Ishikawa (cell line): Measurements from ENCODE around the gene MIEF2.

Source experiments
- CEBPB ChIP-seq: IDR thresholded peaks from 2 replicates; pipeline ENCODE4 v1.6.1; 2012
- CREB1 ChIP-seq: IDR thresholded peaks from 2 replicates; pipeline ENCODE4 v1.6.1; 2012; ENCODE audit warnings: low read depth
- EGR1 ChIP-seq: IDR thresholded peaks from 2 replicates; pipeline ENCODE4 v1.6.1; 2012
- EP300 ChIP-seq: IDR thresholded peaks from 2 replicates; pipeline ENCODE4 v1.6.1; 2012; ENCODE audit warnings: borderline replicate concordance
- FOXM1 ChIP-seq: IDR thresholded peaks from 2 replicates; pipeline ENCODE4 v1.6.1; 2012; ENCODE audit warnings: low read depth, borderline replicate concordance
- MAX ChIP-seq: IDR thresholded peaks from 2 replicates; pipeline ENCODE4 v1.6.1; 2012
- NFIC ChIP-seq: IDR thresholded peaks from 2 replicates; pipeline ENCODE4 v1.6.1; 2012
- RAD21 ChIP-seq: IDR thresholded peaks from 2 replicates; pipeline ENCODE4 v1.6.1; 2012; ENCODE audit warnings: low read depth
- REST ChIP-seq: IDR thresholded peaks from 2 replicates; pipeline ENCODE4 v1.6.1; 2012; ENCODE audit warnings: low read depth, mild to moderate bottlenecking
- TAF1 ChIP-seq: IDR thresholded peaks from 2 replicates; pipeline ENCODE4 v1.6.1; 2012; ENCODE audit warnings: low read depth, mild to moderate bottlenecking
- TCF12 ChIP-seq: IDR thresholded peaks from 2 replicates; pipeline ENCODE4 v1.6.1; 2012; ENCODE audit warnings: low read depth
- TEAD4 ChIP-seq: IDR thresholded peaks from 2 replicates; pipeline ENCODE4 v1.6.1; 2012
- USF1 ChIP-seq: IDR thresholded peaks from 2 replicates; pipeline ENCODE4 v1.6.1; 2012
- YY1 ChIP-seq: IDR thresholded peaks from 2 replicates; pipeline ENCODE4 v1.6.1; 2012; ENCODE audit warnings: low read depth
- ZBTB7A ChIP-seq: IDR thresholded peaks from 2 replicates; pipeline ENCODE4 v1.6.1; 2012; ENCODE audit warnings: low read depth

The MIEF2 gene

GRCh38 chr17:18224387-18225120, 35.9 kb upstream of the MIEF2 start:
- no peak for TF ChIP-seq MAX
- TF ChIP-seq CREB1, result no peak
- TF ChIP-seq TCF12, result no peak
- no peak for TF ChIP-seq EGR1
- no peak for TF ChIP-seq ZBTB7A
- no peak for TF ChIP-seq REST
- TF ChIP-seq USF1, result no peak
- no peak for TF ChIP-seq NFIC
- no peak for TF ChIP-seq TAF1

GRCh38 chr17:18225121-18225641, 35.3 kb upstream of the MIEF2 start, which contains the start of gene LLGL1:
LLGL1 (plus strand) TSS chr17:18225635; CDS start chr17:18225683, 48 bp downstream.
- TF ChIP-seq CREB1, result peak; percentile 32; the same call in 1 of the 2 replicates
- 0 out of 2 replicates have a peak, but pooled peaks have one; percentile 21 for TF ChIP-seq TCF12
- peak; percentile 25; the same call in 1 of the 2 replicates for TF ChIP-seq TAF1
- TF ChIP-seq USF1, result no peak
- no peak for TF ChIP-seq EGR1
- TF ChIP-seq YY1, result 0 out of 2 replicates have a peak, but pooled peaks have one; percentile 17
- peak; percentile 22; the same call in 1 of the 2 replicates for TF ChIP-seq NFIC

- TF ChIP-seq YY1 (no peak), TAF1 (peak; percentile 35; the same call in 1 of the 2 replicates), CREB1 (no peak)
Measured at GRCh38 chr17:18225642-18226283, 34.7 kb upstream of the MIEF2 start.

- TF ChIP-seq TAF1, result no peak
- no peak for TF ChIP-seq CEBPB
- TF ChIP-seq RAD21, result no peak
- no peak for TF ChIP-seq MAX
- no peak for TF ChIP-seq EP300
- no peak for TF ChIP-seq NFIC
- TF ChIP-seq TCF12, result no peak
- no peak for TF ChIP-seq YY1
- no peak for TF ChIP-seq EGR1
- TF ChIP-seq ZBTB7A, result no peak
- TF ChIP-seq REST, result no peak
- TF ChIP-seq FOXM1, result no peak
- no peak for TF ChIP-seq USF1
- no peak for TF ChIP-seq TEAD4
- no peak for TF ChIP-seq CREB1
Measured at GRCh38 chr17:18226284-18226945, 34.0 kb upstream of the MIEF2 start.

- no peak for TF ChIP-seq MAX
Measured at GRCh38 chr17:18227635-18228034, 32.8 kb upstream of the MIEF2 start.
